ENCODE measurements around the gene DNAJC11. TPM values are rescaled to one million over a fixed set of nuclear protein-coding genes. Genes with fewer than 3 reads are reported as not detected.

The DNAJC11 gene
- total RNA-seq, 1 experiment from 2014 or later, result 102 TPM

DNA sequence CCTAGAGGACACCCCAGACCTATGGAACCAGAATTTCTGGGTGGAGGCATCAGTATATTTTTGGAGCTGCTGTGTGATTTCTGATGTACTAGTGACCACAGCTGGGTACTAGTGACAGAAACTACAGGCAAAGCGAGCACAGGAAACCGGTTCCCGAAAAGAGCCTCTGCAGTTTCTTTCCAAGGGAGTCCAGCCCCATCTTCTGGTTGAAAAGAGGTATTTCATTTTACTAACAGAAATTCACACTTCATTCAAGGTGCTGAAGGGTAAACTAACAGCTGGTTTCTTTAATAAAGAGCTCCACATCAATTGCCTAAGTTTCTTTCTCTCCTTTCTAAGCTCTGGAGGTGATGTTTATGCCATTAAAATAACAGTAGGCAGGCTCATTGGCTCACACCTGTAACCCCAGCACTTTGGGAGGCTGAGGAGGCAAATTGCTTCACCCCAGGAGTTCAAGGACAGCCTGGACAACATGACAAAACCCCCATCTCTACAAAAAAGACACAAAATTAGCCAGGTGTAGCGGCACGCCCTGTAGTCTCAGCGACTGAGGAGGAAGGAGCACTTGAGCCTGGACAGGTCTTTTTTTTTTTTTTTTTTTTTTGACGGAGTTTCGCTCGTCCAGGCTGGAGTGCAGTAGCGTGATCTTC, 55.0 kb downstream of the DNAJC11 start:
- H3K36me3 Mint-ChIP-seq, result peaks cover 46% of the 10 kb centered on the region
- peak; percentile 76 for ATAC-seq

DNA sequence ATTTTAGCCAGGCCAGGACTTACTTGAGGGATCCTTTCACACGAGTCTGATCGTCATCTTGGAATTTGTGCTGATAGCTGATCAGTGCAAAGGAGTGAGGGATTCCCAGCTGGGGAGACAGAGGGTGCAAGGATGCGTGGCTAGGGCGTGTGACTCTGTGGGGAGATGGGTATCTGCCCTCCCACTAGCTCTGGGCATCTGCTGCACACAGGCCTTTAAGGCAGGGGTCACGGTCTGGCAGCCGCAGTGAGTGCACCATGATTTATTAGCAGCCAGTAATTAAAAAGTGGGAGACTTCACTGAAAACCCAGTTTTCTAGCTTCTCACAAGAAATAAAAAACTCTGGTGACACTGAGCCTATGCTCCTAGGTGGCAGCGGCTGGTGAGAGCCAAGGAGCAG, 56.6 kb downstream of the DNAJC11 start:
- H3K4me1 Mint-ChIP-seq, result peaks cover 16% of the 10 kb centered on the region
- H3K4me3 Mint-ChIP-seq, result no peak overlapping the region
- H3K27me3 Mint-ChIP-seq (ENCODE audit: low read depth), result no peaks in the 10 kb centered on the region
- no peaks in the 10 kb centered on the region for H3K9me3 Mint-ChIP-seq
- ChIA-PET POLR2A (interaction anchor here (1.4 kb wide), 1 partner anchor 10 kb away, joined by 3 read pairs; no protein-coding TSS in a partner anchor), CTCF (interaction anchor here (1.0 to 1.4 kb wide), 2 partner anchors 10 to 91 kb away, joined by 3 to 4 read pairs; partner anchors contain the start of gene NOL9)
- H3K36me3 Mint-ChIP-seq, result peaks cover 50% of the 10 kb centered on the region
- H3K27ac Mint-ChIP-seq, result no peak overlapping the region; the same call in 1 of the 2 replicates
- DNase-seq (ENCODE audit: low spot score) (no peak), ATAC-seq (no peak)
- TF ChIP-seq TP53 (CRISPR knock-in tag; IDR thresholded peaks at IDR 0.05), result no peak
- no peak for TF ChIP-seq ZNF317 (CRISPR knock-in tag; IDR thresholded peaks at IDR 0.05; ENCODE audit: borderline replicate concordance, low read depth)
- TF ChIP-seq, protein P1, sequence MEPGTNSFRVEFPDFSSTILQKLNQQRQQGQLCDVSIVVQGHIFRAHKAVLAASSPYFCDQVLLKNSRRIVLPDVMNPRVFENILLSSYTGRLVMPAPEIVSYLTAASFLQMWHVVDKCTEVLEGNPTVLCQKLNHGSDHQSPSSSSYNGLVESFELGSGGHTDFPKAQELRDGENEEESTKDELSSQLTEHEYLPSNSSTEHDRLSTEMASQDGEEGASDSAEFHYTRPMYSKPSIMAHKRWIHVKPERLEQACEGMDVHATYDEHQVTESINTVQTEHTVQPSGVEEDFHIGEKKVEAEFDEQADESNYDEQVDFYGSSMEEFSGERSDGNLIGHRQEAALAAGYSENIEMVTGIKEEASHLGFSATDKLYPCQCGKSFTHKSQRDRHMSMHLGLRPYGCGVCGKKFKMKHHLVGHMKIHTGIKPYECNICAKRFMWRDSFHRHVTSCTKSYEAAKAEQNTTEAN (CRISPR knock-in tag; IDR thresholded peaks at IDR 0.05), result no peak
- TF ChIP-seq, protein P2, sequence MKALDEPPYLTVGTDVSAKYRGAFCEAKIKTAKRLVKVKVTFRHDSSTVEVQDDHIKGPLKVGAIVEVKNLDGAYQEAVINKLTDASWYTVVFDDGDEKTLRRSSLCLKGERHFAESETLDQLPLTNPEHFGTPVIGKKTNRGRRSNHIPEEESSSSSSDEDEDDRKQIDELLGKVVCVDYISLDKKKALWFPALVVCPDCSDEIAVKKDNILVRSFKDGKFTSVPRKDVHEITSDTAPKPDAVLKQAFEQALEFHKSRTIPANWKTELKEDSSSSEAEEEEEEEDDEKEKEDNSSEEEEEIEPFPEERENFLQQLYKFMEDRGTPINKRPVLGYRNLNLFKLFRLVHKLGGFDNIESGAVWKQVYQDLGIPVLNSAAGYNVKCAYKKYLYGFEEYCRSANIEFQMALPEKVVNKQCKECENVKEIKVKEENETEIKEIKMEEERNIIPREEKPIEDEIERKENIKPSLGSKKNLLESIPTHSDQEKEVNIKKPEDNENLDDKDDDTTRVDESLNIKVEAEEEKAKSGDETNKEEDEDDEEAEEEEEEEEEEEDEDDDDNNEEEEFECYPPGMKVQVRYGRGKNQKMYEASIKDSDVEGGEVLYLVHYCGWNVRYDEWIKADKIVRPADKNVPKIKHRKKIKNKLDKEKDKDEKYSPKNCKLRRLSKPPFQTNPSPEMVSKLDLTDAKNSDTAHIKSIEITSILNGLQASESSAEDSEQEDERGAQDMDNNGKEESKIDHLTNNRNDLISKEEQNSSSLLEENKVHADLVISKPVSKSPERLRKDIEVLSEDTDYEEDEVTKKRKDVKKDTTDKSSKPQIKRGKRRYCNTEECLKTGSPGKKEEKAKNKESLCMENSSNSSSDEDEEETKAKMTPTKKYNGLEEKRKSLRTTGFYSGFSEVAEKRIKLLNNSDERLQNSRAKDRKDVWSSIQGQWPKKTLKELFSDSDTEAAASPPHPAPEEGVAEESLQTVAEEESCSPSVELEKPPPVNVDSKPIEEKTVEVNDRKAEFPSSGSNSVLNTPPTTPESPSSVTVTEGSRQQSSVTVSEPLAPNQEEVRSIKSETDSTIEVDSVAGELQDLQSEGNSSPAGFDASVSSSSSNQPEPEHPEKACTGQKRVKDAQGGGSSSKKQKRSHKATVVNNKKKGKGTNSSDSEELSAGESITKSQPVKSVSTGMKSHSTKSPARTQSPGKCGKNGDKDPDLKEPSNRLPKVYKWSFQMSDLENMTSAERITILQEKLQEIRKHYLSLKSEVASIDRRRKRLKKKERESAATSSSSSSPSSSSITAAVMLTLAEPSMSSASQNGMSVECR (CRISPR knock-in tag; IDR thresholded peaks at IDR 0.05; ENCODE audit: borderline replicate concordance), result no peak
- no peak for TF ChIP-seq ELF4 (CRISPR knock-in tag; IDR thresholded peaks at IDR 0.05; ENCODE audit: low read depth)
- TF ChIP-seq SP1 (CRISPR knock-in tag; conservative IDR thresholded peaks at IDR 0.05), result no peak
- TF ChIP-seq, protein P3, sequence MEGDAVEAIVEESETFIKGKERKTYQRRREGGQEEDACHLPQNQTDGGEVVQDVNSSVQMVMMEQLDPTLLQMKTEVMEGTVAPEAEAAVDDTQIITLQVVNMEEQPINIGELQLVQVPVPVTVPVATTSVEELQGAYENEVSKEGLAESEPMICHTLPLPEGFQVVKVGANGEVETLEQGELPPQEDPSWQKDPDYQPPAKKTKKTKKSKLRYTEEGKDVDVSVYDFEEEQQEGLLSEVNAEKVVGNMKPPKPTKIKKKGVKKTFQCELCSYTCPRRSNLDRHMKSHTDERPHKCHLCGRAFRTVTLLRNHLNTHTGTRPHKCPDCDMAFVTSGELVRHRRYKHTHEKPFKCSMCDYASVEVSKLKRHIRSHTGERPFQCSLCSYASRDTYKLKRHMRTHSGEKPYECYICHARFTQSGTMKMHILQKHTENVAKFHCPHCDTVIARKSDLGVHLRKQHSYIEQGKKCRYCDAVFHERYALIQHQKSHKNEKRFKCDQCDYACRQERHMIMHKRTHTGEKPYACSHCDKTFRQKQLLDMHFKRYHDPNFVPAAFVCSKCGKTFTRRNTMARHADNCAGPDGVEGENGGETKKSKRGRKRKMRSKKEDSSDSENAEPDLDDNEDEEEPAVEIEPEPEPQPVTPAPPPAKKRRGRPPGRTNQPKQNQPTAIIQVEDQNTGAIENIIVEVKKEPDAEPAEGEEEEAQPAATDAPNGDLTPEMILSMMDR (IDR thresholded peaks at IDR 0.05), result no peak

More for the DNA sequence above, 55.0 kb downstream of the DNAJC11 start:
- Mint-ChIP-seq H3K9me3 (no peaks in the 10 kb centered on the region), H3K27ac (peak overlapping the region; percentile 71), H3K4me3 (no peak overlapping the region), H3K4me1 (peaks cover 16% of the 10 kb centered on the region), H3K27me3 (ENCODE audit: low read depth) (no peaks in the 10 kb centered on the region)
- ChIA-PET POLR2A (interaction anchor here (0.7 to 1.4 kb wide), 3 partner anchors 12 to 44 kb away, joined by 3 to 4 read pairs (median 3); partner anchors contain the start of gene KLHL21), CTCF (interaction anchor here (0.6 to 2.2 kb wide), 45 partner anchors 9 to 561 kb away, joined by 3 to 15 read pairs (median 4); partner anchors contain the start of genes DNAJC11, NOL9, PHF13 and PLEKHG5)
- TF ChIP-seq, protein P4, sequence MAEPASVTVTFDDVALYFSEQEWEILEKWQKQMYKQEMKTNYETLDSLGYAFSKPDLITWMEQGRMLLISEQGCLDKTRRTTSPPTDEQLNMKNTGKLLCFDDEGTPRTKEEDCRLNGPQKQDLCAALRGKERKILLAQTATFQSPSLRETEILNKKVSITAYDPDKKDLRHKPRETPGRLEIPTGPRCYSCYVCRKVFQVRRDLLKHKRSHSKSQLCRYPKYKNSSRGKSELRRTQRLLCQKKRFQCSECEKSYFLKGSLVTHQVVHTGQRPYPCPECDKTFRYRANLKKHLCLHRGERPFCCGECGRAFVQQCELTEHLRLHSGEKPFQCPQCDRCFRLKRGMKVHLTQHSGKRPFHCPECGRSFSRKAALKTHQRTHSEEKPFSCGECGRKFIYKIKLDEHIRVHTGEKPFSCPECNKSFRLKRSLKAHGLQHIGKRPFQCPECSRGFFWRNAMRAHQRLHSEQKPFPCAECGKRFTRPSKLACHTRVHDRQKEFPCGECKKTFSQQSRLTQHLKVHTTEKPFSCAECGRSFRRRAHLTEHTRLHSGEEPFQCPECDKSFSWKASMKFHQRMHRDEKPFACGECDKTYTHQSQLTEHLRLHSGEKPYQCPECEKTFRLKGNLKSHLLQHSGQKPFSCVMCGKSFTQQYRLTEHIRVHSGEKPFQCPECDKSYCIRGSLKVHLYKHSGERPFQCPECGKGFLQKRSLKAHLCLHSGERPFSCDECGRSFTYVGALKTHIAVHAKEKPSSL (CRISPR knock-in tag; conservative IDR thresholded peaks at IDR 0.05), result no peak
- no peak for TF ChIP-seq ZNF121 (CRISPR knock-in tag; IDR thresholded peaks at IDR 0.05)
- TF ChIP-seq, protein P5, sequence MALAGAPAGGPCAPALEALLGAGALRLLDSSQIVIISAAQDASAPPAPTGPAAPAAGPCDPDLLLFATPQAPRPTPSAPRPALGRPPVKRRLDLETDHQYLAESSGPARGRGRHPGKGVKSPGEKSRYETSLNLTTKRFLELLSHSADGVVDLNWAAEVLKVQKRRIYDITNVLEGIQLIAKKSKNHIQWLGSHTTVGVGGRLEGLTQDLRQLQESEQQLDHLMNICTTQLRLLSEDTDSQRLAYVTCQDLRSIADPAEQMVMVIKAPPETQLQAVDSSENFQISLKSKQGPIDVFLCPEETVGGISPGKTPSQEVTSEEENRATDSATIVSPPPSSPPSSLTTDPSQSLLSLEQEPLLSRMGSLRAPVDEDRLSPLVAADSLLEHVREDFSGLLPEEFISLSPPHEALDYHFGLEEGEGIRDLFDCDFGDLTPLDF (CRISPR knock-in tag; IDR thresholded peaks at IDR 0.05), result no peak
- TF ChIP-seq, protein P6, sequence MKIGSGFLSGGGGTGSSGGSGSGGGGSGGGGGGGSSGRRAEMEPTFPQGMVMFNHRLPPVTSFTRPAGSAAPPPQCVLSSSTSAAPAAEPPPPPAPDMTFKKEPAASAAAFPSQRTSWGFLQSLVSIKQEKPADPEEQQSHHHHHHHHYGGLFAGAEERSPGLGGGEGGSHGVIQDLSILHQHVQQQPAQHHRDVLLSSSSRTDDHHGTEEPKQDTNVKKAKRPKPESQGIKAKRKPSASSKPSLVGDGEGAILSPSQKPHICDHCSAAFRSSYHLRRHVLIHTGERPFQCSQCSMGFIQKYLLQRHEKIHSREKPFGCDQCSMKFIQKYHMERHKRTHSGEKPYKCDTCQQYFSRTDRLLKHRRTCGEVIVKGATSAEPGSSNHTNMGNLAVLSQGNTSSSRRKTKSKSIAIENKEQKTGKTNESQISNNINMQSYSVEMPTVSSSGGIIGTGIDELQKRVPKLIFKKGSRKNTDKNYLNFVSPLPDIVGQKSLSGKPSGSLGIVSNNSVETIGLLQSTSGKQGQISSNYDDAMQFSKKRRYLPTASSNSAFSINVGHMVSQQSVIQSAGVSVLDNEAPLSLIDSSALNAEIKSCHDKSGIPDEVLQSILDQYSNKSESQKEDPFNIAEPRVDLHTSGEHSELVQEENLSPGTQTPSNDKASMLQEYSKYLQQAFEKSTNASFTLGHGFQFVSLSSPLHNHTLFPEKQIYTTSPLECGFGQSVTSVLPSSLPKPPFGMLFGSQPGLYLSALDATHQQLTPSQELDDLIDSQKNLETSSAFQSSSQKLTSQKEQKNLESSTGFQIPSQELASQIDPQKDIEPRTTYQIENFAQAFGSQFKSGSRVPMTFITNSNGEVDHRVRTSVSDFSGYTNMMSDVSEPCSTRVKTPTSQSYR (CRISPR knock-in tag; IDR thresholded peaks at IDR 0.05), result no peak
- TF ChIP-seq, protein P3 (IDR thresholded peaks at IDR 0.05), result peak; percentile 60
- peak; percentile 27 for DNase-seq (ENCODE audit: low spot score)

All from WTC11 (cell line).